Activated T-cell treated with anti-CD3 and anti-CD28 coated beads, Interleukin-2, amount 50 U/mL, for 72 hours (primary cell): ENCODE data around the gene PLB1. TPM values are rescaled to one million over a fixed set of nuclear protein-coding genes. Genes with fewer than 3 reads are reported as not detected.

Experiments used
- ATAC-seq, 2 donors: fragments of 150-1000 bp; cut with Tn5 transposase; replicated peaks in 1 of 2; 2 replicates each; pipeline ENCODE4 v1.10.0; 2021; ENCODE audit warnings: moderate library complexity in 2 of 2, mild to moderate bottlenecking in 1 of 2
- DNase-seq, 2 donors: peaks; one replicate each; pipeline ENCODE4 v3.0.0; 2021 to 2022; ENCODE audit warnings: mixed read lengths in 1 of 2
- H3K27ac Mint-ChIP-seq: one replicate; pipeline ENCODE4 v1.8.0; 2022; ENCODE audit warnings: mild to moderate bottlenecking, moderate library complexity, mixed read lengths
- H3K27me3 Mint-ChIP-seq: one replicate; pipeline ENCODE4 v1.8.0; 2022; ENCODE audit warnings: low read depth, mixed read lengths
- H3K36me3 Mint-ChIP-seq, 2 donors: one replicate each; pipeline ENCODE4 v1.8.0; 2022; ENCODE audit warnings: mixed read lengths in 2 of 2, mild to moderate bottlenecking in 1 of 2; ENCODE audit not compliant: insufficient read depth in 2 of 2
- H3K4me1 Mint-ChIP-seq: one replicate; pipeline ENCODE4 v1.8.0; 2022; ENCODE audit warnings: low read depth, mixed read lengths
- H3K4me3 Mint-ChIP-seq, 2 donors: one replicate each; pipeline ENCODE4 v1.8.0; 2022; ENCODE audit warnings: mild to moderate bottlenecking in 2 of 2, mixed read lengths in 2 of 2, moderate library complexity in 2 of 2
- H3K9me3 Mint-ChIP-seq, 2 donors: one replicate each; pipeline ENCODE4 v1.8.0; 2022; ENCODE audit warnings: mixed read lengths in 2 of 2
- total RNA-seq, 2 donors: library from RNA; stranded (reverse); gene quantifications; one replicate each; pipeline ENCODE4 v1.2.3, GENCODE V29; 2022

PLB1 gene
- total RNA-seq, 2 donors from 2014 or later = 0.72 to 1.9 TPM

- Mint-ChIP-seq H3K4me1 (peaks cover 15% of the 10 kb centered on the region), H3K4me3 (no peak overlapping the region), H3K27ac (no peak overlapping the region), H3K9me3 (peaks cover 2 to 4% of the 10 kb centered on the region in 2 donors), H3K36me3 (peaks cover 0 to 4% of the 10 kb centered on the region in 2 donors), H3K27me3 (peaks cover 22% of the 10 kb centered on the region)
- no peak for ATAC-seq
- no peak for DNase-seq
Observed at GRCh38 chr2:28568533-28568932, 72.7 kb downstream of the PLB1 start.

DNA sequence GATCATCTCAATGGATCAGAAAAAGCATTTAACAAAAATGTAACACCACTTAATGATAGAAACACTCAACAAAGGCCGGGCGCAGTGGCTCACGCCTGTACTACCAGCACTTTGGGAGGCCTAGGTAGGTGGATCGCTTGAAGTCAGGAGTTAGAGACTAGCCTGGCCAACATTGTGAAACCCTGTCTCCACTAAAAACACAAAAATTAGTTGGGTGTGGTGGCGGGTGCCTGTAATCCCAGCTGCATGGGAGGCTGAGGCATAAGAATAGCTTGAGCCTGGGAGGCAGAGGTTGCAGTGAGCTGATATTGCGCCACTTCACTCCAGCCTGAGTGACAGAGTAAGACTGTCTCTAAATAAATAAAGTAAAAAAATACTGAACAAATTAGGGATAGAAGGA, 74.6 kb downstream of the PLB1 start:
- H3K27me3 Mint-ChIP-seq = peaks cover 22% of the 10 kb centered on the region
- peaks cover 0 to 4% of the 10 kb centered on the region in 2 donors for H3K36me3 Mint-ChIP-seq
- H3K4me3 Mint-ChIP-seq = no peak overlapping the region
- ATAC-seq = no peak
- no peak overlapping the region for H3K27ac Mint-ChIP-seq
- peaks cover 15% of the 10 kb centered on the region for H3K4me1 Mint-ChIP-seq
- no peak for DNase-seq
- peaks cover 2 to 4% of the 10 kb centered on the region in 2 donors for H3K9me3 Mint-ChIP-seq

GRCh38 chr2:28576714-28577113, 80.9 kb downstream of the PLB1 start:
- Mint-ChIP-seq H3K9me3 (no peaks in the 10 kb centered on the region), H3K27ac (no peak overlapping the region), H3K4me1 (no peaks in the 10 kb centered on the region), H3K36me3 (no peaks in the 10 kb centered on the region), H3K27me3 (peaks cover 10% of the 10 kb centered on the region), H3K4me3 (no peak overlapping the region)
- ATAC-seq = no peak
- no peak for DNase-seq

DNA sequence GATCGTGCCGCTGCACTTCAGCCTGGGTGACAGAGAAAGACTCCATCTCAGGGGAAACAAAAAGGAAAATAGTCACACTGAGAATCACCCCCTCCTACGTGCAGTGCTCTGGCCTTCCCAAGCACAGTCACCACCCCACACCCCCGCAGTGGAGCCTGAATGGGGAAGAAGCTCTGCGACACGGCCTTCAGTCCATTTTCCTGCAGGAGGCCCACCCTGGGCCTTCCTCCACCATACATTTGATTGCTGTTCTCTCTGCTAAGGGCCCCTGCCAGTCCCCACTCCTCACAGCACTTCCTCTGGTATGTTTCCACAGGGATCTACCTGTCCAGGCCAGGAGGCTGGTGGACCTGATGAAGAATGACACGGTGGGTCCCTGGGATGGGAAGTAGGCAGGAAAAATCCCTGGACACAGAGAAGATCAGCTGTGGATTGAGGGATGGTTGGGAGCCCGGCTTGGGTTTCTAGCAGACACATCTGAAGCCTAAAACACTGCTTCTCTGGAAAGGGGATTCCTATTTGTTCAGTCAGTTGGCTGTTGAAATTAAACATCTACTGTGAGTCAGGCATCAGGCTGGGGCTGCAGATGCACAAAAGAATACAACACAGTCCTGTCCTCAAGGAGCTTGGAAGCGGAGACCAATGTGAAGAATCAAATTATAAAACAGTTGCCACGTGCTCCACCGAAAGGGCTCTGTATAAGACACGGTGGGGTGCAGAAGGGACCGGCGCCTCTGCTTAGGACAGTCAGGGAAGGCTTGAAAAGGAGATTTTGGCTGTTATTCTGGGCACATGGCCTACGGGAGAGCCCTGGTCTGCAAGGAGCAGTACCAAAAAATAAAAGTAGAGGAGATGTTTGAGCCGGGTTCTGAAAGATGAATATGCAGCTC, 82.2 kb downstream of the PLB1 start:
- ATAC-seq = no peak
- no peak overlapping the region for H3K4me3 Mint-ChIP-seq
- no peaks in the 10 kb centered on the region for H3K36me3 Mint-ChIP-seq
- no peaks in the 10 kb centered on the region for H3K27me3 Mint-ChIP-seq
- H3K9me3 Mint-ChIP-seq = no peaks in the 10 kb centered on the region
- no peak overlapping the region for H3K27ac Mint-ChIP-seq
- DNase-seq = no peak
- H3K4me1 Mint-ChIP-seq = peaks cover 5% of the 10 kb centered on the region

DNA sequence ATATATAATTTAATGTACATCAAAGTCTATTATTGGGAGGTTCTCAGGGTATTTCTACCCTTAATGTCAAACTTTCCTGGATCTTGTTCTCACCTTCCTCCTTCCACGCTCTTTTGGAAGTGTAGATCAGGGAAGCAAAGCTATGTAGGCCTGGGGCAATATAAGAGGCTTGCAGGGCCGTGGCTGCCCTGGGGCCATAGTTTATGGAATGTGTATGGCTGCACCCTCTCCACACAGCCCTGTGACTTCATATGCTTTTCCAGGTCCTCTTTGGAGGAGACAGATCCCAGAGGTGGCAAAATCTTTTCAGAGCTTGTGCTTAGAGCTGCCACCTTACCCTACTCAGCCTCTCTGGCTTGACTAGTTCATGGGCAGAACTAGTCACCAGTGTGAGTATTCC, 82.9 kb downstream of the PLB1 start:
- Mint-ChIP-seq H3K4me3 (no peak overlapping the region), H3K4me1 (peaks cover 9% of the 10 kb centered on the region), H3K9me3 (no peaks in the 10 kb centered on the region), H3K27ac (no peak overlapping the region), H3K36me3 (no peaks in the 10 kb centered on the region), H3K27me3 (no peaks in the 10 kb centered on the region)
- ATAC-seq (no peak), DNase-seq (no peak)

DNA sequence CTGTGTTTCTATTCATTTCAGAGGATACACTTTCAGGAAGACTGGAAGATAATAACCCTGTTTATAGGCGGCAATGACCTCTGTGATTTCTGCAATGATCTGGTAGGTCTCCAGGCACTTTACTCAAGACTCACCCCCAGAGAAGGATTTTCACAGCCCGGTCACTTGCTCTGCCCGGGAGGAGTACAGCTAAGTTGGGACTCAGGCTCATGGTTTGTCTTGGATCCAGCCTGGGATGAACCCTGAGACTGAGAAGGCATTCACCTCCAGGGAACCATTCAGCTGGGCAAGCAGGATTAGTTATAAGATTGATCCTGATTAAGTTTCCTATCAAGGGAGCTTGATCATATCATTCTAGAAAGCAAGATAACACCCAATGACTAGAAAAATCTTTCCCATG, 83.7 kb downstream of the PLB1 start:
- Mint-ChIP-seq H3K27me3 (no peaks in the 10 kb centered on the region), H3K27ac (no peak overlapping the region)
- no peak for DNase-seq

GRCh38 chr2:28580078-28580477, 84.2 kb downstream of the PLB1 start:
- Mint-ChIP-seq H3K27me3 (no peaks in the 10 kb centered on the region), H3K9me3 (no peaks in the 10 kb centered on the region), H3K4me3 (no peak overlapping the region), H3K27ac (no peak overlapping the region), H3K36me3 (no peaks in the 10 kb centered on the region), H3K4me1 (peaks cover 20% of the 10 kb centered on the region)
- ATAC-seq (no peak), DNase-seq (no peak)

More for the DNA sequence above, 83.7 kb downstream of the PLB1 start:
- Mint-ChIP-seq H3K9me3 (no peaks in the 10 kb centered on the region), H3K36me3 (no peaks in the 10 kb centered on the region), H3K4me1 (peaks cover 18% of the 10 kb centered on the region), H3K4me3 (no peak overlapping the region)
- ATAC-seq = no peak

- Mint-ChIP-seq H3K4me3 (no peak overlapping the region), H3K36me3 (no peaks in the 10 kb centered on the region), H3K9me3 (no peaks in the 10 kb centered on the region), H3K4me1 (peaks cover 27% of the 10 kb centered on the region), H3K27me3 (no peaks in the 10 kb centered on the region), H3K27ac (no peak overlapping the region)
- DNase-seq (no peak), ATAC-seq (no peak)
Observed at GRCh38 chr2:28581312-28581711, 85.5 kb downstream of the PLB1 start.

GRCh38 chr2:28582152-28582551, 86.3 kb downstream of the PLB1 start:
- H3K36me3 Mint-ChIP-seq = no peaks in the 10 kb centered on the region
- ATAC-seq = no peak

GRCh38 chr2:28582595-28582994, 86.7 kb downstream of the PLB1 start:
- peaks cover 37% of the 10 kb centered on the region for H3K4me1 Mint-ChIP-seq
- H3K27me3 Mint-ChIP-seq = no peaks in the 10 kb centered on the region
- H3K36me3 Mint-ChIP-seq = no peaks in the 10 kb centered on the region
- no peak for ATAC-seq
- H3K4me3 Mint-ChIP-seq = no peak overlapping the region
- H3K9me3 Mint-ChIP-seq = no peaks in the 10 kb centered on the region
- DNase-seq = no peak
- no peak overlapping the region for H3K27ac Mint-ChIP-seq

More at GRCh38 chr2:28582152-28582551, 86.3 kb downstream of the PLB1 start:
- Mint-ChIP-seq H3K4me1 (peaks cover 33% of the 10 kb centered on the region), H3K27me3 (no peaks in the 10 kb centered on the region), H3K27ac (no peak overlapping the region), H3K9me3 (no peaks in the 10 kb centered on the region), H3K4me3 (no peak overlapping the region)
- DNase-seq = no peak

DNA sequence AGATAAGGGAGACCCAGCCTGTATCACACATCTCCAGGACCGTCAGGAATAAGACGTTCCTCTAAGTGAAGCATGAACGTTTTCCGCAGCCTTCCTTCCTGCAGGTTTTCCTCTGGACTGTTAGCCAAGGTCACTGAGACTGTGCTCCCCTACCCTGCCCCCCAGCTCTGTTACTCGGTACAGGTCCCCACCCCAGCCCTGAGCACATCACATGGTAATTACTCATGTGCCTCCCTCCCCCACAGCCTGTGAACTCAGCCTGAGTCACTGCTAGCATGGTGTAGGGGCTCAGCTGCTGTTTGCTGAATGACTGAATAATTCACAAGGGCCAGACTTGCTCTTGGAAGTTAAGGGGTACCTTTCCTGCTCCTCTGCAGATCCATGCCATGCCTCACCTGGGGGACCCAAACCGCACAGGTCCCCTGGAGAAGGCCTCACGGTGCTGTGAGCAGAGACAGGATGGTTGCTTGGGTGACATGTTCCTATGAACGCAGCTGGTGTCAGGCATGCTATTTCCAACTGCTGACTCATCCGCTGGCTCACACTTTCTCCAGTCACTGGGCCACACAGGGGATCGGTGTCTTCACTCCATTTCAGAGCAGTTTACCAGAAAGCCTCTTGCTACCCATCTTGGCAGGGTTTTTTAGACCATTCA, 88.2 kb downstream of the PLB1 start:
- Mint-ChIP-seq H3K36me3 (no peaks in the 10 kb centered on the region), H3K27me3 (no peaks in the 10 kb centered on the region), H3K27ac (no peak overlapping the region), H3K4me1 (peaks cover 49% of the 10 kb centered on the region), H3K9me3 (no peaks in the 10 kb centered on the region), H3K4me3 (peak overlapping the region; percentile 56 to 70)
- peak; percentile 75 to 88 for DNase-seq
- ATAC-seq = peak; percentile 96 to 97

DNA sequence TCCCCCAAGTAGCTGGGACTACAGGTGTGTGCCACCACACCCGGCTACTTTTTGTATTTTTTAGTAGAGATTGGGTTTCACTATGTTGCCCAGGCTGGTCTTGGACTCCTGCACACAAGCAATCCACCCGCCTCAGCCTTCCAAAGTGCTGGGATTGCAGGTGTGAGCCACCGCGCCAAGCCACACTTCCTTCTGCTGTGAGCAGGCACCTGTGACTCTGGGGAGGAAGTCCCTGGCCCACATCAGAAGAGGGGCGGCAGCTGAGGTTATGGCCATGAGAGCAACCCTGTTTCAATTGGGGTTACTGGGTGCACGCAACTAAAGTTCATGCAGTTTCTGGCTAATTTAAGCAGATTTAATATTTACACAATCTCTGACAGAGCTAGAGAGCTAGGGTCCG, 91.0 kb downstream of the PLB1 start:
- peaks cover 53% of the 10 kb centered on the region for H3K4me1 Mint-ChIP-seq
- no peaks in the 10 kb centered on the region for H3K27me3 Mint-ChIP-seq
- peak overlapping the region; percentile 30 to 39 for H3K4me3 Mint-ChIP-seq
- no peak overlapping the region for H3K27ac Mint-ChIP-seq
- H3K36me3 Mint-ChIP-seq = no peaks in the 10 kb centered on the region
- no peaks in the 10 kb centered on the region for H3K9me3 Mint-ChIP-seq
- ATAC-seq = peak; percentile 34 to 44
- peak; percentile 51 to 72 for DNase-seq

- H3K27ac Mint-ChIP-seq = no peak overlapping the region
Observed at GRCh38 chr2:28587526-28588291, 91.8 kb downstream of the PLB1 start.

More at GRCh38 chr2:28587526-28588291, 91.8 kb downstream of the PLB1 start:
- Mint-ChIP-seq H3K36me3 (no peaks in the 10 kb centered on the region), H3K4me3 (peak overlapping the region; percentile 0), H3K27me3 (no peaks in the 10 kb centered on the region), H3K4me1 (peaks cover 49% of the 10 kb centered on the region), H3K9me3 (no peaks in the 10 kb centered on the region)
- no peak for ATAC-seq
- no peak for DNase-seq
